Measurements from ENCODE around the gene ONECUT1. TPM values are rescaled to one million over a fixed set of nuclear protein-coding genes. Genes with fewer than 3 reads are reported as not detected.
A peak's percentile ranks its signal among the peaks of the same experiment; 100 is the strongest.

ONECUT1 gene
- total RNA-seq, 1 donor from 2014 or later, result not detected

DNA sequence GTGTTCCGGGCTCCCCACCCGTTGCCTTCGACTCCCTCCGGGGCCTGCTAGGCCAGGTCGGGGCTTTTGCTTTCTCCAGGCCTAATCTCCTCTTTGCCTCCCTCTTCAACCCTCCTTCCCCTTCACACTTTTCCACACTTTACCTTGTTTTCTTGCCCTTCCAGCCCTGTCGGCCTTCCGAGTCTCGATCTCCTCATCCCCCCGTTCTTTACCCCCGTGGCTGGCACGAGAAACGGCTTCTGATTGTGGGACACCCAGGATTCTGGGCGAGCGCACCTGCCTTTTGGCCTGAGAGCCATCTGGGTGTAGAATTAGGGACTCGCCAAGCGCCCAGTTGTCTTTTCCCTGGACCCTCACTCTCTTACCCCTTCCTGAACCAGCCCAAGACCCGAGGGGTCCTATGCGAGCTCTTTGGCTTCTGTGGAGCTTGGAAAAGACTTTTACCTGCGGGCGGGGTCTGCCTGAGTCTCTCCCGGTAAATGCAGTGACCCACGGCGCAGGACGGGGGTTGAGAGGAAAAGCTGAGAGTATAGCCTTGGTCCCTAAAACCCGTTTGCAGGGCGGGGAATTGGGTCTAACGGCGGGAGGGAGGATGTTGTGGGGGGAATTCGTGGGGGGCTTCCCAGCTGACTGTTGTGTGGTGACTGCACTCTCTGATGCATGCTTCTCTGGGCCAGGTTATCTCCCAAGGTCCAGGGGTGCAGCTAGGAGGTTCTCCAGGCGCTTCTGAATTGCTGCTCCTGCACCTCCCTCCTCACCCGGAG, 5.5 kb upstream of the ONECUT1 start:
- DNase-seq, result no peak
- H3K4me3 ChIP-seq, result no peak overlapping the region
- intact Hi-C loops (cut with DNase I), result no loop called here
- no peak for ATAC-seq
- H3K9me3 ChIP-seq, result no peaks in the 10 kb centered on the region
- peaks cover 14% of the 10 kb centered on the region for H3K4me1 ChIP-seq
- H3K27ac ChIP-seq, result no peak overlapping the region
- TF ChIP-seq, protein P1, sequence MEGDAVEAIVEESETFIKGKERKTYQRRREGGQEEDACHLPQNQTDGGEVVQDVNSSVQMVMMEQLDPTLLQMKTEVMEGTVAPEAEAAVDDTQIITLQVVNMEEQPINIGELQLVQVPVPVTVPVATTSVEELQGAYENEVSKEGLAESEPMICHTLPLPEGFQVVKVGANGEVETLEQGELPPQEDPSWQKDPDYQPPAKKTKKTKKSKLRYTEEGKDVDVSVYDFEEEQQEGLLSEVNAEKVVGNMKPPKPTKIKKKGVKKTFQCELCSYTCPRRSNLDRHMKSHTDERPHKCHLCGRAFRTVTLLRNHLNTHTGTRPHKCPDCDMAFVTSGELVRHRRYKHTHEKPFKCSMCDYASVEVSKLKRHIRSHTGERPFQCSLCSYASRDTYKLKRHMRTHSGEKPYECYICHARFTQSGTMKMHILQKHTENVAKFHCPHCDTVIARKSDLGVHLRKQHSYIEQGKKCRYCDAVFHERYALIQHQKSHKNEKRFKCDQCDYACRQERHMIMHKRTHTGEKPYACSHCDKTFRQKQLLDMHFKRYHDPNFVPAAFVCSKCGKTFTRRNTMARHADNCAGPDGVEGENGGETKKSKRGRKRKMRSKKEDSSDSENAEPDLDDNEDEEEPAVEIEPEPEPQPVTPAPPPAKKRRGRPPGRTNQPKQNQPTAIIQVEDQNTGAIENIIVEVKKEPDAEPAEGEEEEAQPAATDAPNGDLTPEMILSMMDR (IDR thresholded peaks at IDR 0.05), result no peak
- peaks cover 94% of the 10 kb centered on the region for H3K27me3 ChIP-seq
- H3K36me3 ChIP-seq, result no peaks in the 10 kb centered on the region

DNA sequence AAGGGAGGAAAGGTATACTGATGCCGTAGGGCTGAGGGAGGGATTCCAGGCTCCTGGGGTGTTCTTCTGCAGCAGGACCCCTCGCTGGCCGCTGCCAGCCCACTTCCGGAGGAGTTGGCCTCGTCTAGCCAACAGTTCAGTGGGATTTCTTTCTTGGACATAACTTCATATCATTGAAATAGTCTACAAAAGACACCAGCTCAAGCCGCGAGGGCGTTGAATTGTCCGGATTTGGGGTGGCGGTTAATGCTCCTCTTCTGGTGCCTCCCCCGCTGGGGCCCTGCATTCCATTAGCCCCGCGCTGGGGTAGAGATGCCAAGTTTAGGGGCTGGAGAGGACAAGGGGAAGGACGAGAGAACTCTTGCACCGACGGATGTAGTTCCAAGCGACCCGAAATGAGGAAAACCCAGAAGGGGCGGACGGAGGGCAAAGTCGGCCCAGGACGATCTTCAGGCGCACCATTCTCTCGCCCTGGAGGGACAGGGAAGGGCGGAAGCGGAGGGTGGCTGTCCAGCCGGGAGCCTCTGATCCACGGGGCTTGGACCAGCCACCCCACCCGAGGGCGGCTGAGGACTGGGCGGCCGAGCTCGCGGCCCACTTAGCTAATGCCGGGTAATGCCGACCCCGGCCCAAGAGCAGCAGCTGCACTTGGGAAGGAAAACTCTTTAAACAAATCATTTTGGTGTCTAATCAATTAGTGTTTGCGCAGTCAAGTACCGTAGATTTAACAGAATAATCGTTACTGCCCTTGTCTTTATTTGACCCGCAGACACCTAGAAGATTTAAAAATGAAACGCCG, 4.7 kb upstream of the ONECUT1 start:
- intact Hi-C loops (cut with DNase I), result no loop called here
- DNase-seq (no peak), ATAC-seq (no peak)
- Histone ChIP-seq H3K4me3 (no peak overlapping the region), H3K9me3 (no peaks in the 10 kb centered on the region), H3K36me3 (no peaks in the 10 kb centered on the region), H3K27ac (no peak overlapping the region), H3K4me1 (peaks cover 14% of the 10 kb centered on the region), H3K27me3 (peaks cover 90% of the 10 kb centered on the region)
- TF ChIP-seq, protein P1 (IDR thresholded peaks at IDR 0.05), result no peak

DNA sequence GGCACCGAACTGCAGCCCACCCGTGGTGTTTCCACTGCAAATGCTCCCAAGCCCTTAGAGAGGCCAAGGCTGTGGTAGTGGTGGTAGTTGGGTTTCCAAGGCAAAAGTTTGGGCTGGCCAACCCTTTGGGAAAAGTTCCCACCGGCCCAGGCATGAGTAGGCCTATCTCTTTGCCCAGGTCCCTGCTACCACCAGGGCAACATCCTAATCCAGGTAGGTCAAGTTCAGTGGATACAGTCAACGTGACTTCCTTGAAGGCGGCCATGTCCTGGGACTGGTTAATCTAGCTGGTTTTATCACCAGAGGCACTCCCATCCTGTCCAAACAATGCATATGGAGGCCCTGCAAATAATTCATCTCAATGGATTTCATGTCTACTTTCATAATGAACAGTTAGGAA, 1.6 kb upstream of the ONECUT1 start:
- H3K27me3 ChIP-seq, result peaks cover 89% of the 10 kb centered on the region
- H3K4me1 ChIP-seq, result peaks cover 13% of the 10 kb centered on the region
- ATAC-seq, result no peak
- H3K4me3 ChIP-seq, result no peak overlapping the region
- H3K36me3 ChIP-seq, result no peaks in the 10 kb centered on the region
- DNase-seq, result no peak
- intact Hi-C loops (cut with DNase I), result no loop called here
- TF ChIP-seq, protein P1 (IDR thresholded peaks at IDR 0.05), result no peak
- H3K27ac ChIP-seq, result no peak overlapping the region
- no peaks in the 10 kb centered on the region for H3K9me3 ChIP-seq

DNA sequence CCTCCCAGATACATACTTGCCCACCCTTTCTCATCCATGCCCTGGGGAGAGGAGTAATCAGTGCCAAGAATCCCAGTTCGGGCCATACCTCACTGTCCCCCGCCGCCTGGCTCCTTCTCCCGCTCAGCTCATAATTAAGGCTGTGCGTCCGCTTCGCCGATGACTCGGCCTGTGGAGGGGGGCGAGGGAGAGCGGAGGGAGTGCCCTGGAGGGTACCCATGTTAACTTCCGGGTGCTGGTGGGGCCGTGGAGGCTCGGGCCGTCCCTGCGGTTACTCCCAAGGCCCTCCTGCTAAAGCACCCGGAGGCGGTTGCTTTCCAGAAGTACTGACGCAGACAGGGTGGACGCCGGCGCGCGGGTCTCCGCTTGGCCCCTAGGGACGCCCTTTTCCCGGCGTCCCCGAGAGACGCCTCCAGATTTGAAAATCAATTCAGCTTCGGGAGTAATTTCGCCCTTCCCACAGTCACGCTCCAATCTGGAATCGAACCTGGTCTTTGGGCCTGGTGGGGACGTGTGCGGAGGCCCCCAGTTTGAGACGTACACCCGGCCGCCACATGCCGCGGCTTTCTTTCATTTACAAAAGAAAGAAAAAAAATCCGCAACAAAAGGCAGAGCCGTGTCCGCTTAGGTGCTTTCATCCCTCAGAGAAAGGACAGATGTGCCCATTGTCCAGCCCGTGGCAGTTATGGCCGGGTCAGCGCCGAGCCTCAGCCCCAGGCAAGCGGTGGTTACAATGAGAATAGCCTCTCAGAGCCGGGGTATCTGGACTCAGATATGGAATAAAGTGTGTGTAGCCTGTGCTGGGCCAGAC, 1.0 kb upstream of the ONECUT1 start:
- peaks cover 13% of the 10 kb centered on the region for H3K4me1 ChIP-seq
- no peaks in the 10 kb centered on the region for H3K36me3 ChIP-seq
- H3K9me3 ChIP-seq, result no peaks in the 10 kb centered on the region
- no peak overlapping the region for H3K27ac ChIP-seq
- TF ChIP-seq, protein P1 (IDR thresholded peaks at IDR 0.05), result peak; percentile 5
- DNase-seq (no peak), ATAC-seq (no peak)
- intact Hi-C loops (cut with DNase I), result no loop called here
- H3K4me3 ChIP-seq, result peak overlapping the region; percentile 52
- peaks cover 89% of the 10 kb centered on the region for H3K27me3 ChIP-seq

- Histone ChIP-seq H3K27me3 (peaks cover 89% of the 10 kb centered on the region), H3K4me3 (peak overlapping the region; percentile 52), H3K9me3 (no peaks in the 10 kb centered on the region), H3K4me1 (peaks cover 23% of the 10 kb centered on the region), H3K27ac (no peak overlapping the region), H3K36me3 (no peaks in the 10 kb centered on the region)
- intact Hi-C loops (cut with DNase I), result no loop called here
- ATAC-seq (no peak), DNase-seq (no peak)
- TF ChIP-seq, protein P1 (IDR thresholded peaks at IDR 0.05), result no peak
These were observed 451 bp downstream of the ONECUT1 start for GRCh38 chr15:52789601-52790168.
